ENCODE data around the gene USP15.
"Not testable (repeated sequence)": the region's sequence is repeated elsewhere in the genome, so short reads cannot be mapped to it uniquely, and the experiment has no call there.

USP15 gene

DNA sequence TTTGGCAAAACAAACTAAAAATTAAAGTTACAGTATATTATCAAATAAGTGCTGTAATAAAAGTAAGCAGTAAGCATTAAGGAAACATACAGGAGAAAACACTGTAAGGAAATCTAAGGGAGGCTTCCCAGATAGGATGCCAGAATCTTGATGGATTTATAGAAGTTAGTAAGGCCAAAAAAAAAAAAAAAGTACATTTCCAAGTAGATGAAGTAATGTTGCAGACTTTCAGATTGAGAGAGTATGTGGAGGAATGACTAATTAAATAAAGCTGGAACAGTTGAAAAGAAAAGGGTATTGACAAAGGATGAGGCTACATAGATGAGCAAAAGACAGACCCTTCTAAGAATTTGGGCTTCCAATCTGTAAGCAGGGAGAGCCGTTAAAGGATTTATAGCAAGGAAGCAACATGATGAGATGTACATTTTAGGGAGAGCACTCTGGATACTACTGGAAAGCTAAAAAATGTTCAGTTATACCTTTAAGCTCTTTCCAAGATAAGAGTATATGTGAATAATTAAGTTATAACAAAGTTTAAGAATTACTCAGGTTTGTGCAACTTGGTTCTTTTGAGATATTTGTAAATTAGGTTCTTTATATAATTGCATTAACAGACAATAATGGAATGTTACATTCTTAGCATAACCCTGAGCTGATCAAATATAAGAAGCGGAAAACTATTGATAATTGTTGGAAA lies 119.0 kb downstream of the USP15 start:
- DNase-seq: no peak

DNA sequence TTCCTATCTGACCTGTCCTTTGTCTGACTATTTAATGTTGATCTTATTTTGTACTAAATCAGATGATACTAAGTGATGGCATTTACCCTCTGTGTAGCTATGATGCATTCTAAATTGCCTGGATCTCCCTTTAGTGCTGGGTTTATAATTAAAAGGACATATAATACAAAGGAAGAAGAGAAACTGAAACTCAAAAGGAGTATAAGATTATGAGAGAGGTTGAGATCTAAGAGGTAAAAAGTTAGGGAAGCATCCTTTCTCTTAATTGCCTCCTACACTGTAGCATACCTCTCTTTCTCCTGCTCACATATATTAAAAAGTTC lies 119.5 kb downstream of the USP15 start:
- no peak for DNase-seq

DNA sequence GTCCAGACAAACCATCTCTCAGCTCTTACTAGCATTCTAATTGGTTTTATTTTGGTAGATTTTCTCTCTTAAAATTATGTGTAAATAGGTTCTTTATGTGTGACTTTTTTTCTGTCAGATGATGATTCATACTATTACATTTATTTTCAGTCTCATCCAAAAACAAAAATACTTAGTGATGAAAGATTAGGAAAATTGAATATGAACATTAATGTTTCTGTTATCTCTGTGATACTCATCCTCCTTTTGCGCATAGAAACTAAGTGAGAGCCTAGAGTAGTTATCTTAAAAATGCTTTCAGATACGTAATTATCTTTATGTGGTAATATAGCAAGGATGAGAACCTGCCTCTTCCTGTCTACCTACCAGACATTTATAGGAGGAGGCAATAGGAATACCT lies 122.3 kb downstream of the USP15 start:
- no peak for DNase-seq

DNA sequence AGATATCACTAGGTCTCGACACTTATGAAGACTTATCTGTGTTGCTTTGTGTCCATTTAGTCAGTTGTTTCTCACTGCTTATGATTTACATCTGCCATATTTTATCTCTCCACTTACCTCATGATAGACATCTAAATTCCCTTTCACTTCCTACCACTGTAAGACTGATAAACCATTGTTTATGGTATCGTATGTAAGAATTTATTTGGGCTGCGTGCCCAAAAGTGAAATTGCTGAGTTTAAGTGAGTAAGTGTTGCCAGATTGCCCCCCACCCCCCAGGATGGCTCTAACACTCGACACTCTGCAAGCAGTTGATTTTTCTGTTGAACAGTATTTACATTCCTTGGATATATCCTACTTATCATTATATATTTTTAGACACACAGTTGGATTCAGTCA lies 136.5 kb downstream of the USP15 start:
- DNase-seq: no peak

DNA sequence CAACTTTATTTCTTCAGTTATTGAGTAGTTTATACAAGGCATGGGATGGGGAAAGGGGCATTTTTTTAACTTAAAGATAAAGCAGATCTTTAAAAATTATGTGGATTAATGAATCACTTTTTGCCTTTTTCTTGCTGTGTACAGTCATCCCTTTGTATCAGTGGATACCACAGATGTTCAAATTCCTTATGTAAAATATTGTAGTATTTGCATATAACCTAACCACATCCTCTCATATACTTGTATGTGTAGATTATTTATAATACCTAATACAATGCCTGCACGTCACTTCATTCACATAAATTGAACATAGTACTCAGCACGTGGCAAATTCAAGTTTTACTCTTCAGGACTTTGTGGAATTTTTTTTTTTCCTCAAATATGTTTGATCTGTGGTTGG lies 139.9 kb downstream of the USP15 start:
- DNase-seq: no peak

DNA sequence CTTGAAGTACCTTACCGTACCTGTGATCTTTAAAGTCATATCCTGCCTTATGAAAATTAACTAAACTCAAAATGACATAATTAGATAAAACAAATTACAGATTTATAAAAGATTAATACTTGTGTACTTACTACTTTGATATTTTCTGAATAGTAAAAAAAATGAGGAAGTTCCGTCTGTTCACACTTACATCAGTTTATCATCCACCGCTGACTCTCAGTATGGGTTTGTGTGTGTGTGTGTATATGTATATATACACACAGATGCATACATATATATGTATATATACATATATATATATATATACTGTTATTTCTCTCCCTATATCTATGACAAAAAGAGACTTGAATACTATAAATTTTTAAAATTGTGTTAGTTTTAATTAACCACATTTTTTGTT lies 141.4 kb downstream of the USP15 start:
- no peak for DNase-seq

DNA sequence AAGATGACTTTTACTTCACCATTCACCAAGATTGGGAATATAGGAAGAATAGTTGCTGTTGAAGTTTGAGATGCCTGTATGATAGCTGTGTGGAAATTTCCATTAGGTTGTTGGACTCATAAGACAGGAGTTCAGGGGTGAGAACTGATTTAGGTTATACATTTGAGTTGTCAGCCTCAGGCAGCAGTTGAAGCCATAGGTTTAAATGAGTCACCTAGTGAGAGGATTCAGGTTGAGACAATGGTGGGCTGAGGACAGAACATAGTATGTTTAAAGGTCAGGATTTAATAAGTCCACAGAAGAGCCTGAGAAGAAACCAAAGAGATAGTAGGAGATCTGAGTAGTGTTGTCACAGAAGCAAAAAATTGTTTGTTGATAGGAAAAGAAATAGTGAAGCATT lies 142.8 kb downstream of the USP15 start:
- no peak for DNase-seq

DNA sequence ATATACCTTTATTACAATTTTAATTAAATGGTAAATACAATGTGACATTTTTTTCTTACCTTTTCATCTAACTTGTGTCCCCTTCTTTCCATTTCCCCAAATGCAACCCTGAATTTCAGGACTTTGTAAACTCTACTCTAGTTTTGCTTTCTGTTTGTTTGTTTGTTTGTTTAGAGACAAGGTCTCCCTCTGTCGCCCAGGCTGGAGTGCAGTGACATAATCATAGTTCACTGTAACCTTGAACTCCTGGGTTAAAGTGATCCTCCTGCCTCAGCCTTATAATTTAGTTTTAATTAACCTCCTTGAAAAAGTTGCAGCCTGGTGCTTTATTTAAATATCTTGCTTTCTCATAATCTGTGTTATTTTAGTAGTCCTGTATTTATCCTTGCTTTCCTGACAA lies 147.4 kb downstream of the USP15 start:
- DNase-seq: no peak

DNA sequence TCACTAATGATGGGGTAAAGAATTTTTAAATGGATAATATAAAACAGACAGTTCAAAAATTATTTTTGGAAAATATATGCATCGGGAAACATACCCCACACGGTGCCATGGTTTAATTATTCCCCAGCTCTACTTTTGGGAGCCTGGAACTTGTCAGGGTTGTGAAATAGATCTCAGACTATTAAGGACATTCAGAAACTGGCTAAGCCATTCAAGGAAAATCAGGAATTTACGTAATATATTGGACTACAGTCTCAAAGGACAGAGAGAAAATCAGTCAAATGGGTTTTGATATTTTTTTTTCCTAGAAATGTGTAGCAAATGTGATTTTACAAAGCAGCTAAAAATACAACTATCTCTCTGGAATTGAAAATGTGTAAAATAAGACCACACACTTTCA lies 148.9 kb downstream of the USP15 start:
- no peak for DNase-seq

DNA sequence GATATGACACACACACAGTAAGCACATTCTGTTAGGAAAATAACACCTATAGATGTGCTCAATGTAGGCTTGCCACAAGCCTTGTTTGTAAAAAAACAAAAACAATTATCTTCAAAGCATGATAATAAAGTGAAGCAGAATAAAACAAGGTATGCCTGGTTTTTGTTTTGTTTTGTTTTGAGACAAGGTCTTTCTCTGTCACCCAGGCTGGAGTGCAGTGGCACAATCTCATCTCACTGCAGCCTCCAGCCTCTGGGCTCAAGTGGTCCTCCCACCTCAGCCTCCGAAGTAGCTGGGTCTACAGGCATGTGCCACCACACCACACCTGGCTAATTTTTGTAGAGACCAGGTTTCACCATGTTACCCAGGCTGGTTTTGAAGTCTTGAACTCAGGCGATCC lies 154.0 kb downstream of the USP15 start:
- DNase-seq: no peak

DNA sequence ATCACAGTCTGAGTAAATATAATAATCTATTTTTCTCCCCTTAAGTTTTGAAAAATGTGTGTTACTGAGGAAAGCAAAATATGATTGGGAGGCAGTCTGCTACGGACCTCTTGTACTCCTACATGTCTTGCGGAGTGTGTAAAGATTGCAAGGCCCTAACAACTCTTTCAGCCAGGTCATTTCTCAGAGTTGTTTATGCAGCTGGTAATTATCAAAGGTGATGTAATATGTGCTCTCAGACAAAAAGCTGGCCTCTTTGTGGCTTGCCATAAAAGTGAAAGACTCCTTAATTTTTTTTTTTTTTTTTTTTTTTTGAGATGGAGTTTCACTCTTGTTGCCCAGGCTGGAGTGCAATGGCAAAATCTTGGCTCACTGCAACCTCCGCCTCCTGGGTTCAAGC lies 165.9 kb downstream of the USP15 start:
- DNase-seq: no peak

DNA sequence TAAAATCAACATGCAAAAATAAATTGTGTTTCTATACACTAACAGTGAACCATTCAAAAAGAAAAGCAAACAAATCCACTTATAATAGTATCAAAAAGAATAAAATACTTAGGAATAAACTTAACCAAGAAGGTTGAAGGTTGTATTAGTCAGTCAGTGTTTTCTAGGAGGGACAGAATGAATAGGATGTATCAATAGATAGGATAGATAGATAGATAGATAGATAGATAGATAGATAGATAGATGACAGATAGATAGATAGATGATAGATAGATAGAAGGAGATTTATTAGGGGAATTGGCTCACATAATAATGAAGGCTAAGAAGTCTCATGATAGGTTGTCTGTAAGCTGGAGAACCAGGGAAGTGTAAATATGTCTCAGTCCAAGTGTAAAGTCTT lies 169.3 kb downstream of the USP15 start:
- DNase-seq: no peak

DNA sequence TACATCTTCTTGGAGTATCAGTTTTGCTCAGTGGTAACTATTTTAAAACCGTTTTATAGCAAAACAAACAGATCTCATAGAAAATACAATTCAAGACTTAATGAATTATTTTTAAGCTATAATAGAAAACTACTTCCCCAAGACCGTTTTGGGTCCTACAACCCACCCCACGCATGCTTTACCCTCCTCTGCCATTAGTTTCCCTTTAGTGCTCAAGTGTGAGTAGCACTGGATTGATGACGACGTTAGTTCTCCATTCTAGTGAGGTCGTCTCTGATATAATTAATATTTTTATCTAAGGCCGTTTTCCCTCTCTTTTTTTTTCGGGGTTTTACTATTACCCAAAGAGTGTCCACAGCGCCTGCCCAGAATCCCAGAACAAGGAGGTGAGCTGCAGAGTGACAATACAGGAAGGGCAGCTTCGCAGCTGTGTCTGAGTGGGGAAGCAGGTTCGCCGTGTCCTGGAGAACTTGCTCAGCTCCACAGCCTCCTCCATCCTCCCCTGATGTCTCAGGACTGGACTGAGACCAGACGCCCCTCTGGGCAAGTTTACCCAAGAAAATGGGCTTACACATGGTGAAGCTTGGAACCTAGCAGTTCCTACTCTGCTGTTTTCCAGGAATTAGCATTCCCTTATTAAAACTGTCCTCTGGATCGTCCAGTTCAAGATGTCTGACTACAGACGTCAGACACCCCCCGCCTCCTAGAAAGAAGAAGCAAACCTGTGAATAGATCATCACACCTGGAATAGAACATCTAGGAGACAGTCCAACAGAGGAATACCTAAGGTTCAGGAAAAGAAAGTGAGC lies 174.5 kb downstream of the USP15 start:
- DNase-seq: no peak

DNA sequence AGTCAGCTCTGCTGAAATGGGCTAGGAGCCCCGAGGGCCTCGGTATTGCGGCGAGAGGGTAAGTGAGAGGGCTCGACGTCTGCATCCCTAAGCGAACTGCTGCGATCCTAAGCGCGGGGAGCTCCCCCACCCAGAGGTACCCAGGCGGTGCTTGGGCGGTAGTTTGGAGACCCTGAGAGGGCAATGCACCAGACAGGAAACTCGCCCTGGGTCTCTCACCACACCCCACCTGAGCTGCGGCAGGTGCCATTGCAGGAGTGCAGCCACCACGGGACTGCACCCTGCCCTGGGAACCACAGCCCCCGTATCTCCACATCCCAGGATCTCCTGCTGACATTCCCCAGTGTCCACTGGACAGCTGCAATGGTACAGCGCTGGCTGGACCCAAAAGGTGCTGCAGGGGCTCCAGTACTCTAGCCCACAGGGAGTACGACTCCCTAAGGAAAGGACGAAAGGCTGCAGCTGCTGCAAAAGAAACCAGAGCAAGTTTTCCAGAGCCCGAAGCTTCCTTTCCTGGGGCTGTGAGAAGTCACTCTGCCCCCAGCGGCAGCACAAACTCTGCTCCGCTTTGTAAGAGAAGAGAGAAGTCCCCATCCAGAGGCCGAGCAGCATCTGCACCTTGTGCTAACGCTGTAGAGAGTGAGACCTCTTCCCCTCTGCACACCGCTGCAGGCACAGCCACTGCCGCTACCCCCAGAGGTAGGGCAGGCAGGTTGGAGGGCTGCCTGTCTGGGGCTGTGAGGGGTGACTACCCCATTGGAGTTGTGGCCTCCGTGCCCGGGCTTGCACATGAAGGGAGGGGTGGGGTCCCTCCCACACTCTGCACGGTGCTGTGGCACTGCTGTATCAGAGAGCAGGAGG lies 175.3 kb downstream of the USP15 start:
- DNase-seq: peak; percentile 14 to 19

DNA sequence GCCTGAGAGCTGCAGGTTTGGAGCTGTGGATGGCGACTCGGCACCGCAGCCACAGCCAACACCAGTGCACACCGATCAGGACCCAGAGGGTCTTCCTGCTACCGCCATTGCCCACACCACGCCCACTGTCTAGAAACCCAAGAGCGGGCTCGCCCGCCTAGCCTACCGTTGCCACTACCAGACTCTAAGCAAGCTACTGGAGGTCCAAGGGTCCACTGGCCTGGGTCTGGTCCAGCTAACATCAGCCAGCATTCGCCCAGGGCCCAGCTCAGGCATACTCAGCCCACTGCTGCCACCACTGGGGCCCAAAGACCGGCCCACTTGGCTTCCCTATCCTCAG lies 175.9 kb downstream of the USP15 start:
- no peak for DNase-seq

DNA sequence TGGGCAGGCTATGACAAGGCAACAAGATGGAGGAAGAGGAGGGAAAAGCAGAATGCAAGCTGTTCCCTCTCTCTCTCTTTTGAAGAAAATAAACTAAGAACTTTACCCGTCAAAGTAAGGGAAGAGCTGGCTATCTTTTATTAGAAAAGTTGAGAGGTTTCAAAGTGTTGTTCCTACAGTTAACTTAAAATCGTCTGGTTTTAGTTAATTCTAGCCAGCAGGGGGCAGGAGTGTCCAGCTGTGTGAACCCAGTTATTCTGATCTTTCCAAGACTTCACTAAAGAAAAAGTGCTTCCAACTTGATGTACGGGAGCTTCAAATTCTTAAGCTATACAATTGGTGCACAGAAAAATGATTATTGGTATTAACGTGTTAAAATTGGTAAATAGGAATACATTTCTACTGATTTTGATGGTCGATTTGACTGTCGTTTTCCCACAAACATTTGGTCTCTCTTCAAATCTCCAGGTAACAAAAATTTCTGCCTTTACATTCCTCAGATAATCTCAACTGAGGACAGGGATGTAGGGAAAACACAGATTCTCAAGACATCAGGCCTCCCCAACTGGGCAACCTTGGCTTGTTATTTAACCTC lies 178.0 kb downstream of the USP15 start:
- DNase-seq: peak; percentile 34 to 37

DNA sequence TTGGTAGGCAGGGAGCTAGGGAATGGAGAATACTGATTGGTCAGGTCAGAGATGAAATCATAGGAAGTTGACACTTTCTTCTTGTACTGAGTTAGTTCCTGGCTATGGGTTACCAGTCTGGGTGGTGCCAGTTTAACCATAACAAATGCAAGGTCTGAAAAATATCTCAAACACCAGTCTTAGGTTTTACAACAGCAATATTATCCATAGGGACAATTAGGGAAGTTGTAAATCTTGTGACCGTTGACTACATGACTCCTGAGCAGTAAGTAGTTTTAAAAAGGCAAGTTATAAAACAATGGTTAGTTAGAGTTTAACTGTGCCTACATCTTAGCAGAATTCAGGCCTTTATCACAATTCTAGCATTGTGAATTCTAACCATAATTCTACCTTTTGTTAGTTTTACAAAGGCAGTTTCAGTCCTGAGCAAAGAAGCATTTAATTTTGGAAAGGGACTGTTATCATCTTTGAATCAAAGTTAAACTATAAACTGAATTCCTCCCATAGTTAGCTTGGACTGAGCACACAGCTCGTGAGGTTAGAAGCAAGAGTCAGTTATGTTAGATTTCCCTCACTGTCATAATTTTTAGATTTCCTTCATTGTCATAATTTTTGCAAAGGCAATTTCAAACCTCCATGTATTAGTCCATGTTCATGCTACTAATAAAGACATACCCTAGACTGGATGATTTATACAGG lies 186.7 kb downstream of the USP15 start:
- DNase-seq: no peak

DNA sequence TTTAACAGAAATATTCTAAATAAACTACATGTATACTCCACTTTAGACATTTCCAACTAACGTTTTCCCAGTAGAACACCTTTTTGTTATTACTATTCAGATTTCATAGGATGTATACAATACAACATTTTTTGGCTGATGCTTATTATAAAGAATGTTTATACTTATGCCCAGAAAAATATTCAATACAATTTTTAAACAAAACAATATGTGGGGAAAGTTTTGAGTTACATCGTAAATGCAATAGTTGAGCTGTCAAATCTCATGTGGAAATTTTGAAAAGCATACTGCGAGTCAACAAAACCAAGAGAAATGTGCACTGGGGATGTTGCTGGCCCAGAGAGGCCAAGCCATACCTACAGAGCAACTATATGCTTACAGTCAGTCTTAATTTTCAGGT lies 188.2 kb downstream of the USP15 start:
- DNase-seq: no peak

DNA sequence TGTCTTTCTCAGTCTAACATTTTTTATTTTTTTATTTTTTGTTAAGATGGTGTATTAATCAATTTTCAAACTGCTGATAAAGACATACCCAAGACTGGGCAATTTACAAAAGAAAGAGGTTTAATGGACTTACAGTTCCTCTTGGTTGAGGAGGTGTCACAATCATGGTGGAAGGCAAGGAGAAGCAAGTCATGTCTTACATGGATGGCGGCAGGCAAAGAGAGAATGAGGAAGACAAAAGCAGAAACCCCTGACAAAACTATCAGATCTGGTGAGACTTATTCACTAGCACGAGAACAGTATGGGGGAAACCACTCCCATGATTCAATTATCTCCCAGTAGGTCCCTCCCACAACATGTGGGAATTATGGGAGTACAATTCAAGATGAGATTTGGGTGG lies 195.2 kb downstream of the USP15 start:
- DNase-seq: not testable (repeated sequence)

DNA sequence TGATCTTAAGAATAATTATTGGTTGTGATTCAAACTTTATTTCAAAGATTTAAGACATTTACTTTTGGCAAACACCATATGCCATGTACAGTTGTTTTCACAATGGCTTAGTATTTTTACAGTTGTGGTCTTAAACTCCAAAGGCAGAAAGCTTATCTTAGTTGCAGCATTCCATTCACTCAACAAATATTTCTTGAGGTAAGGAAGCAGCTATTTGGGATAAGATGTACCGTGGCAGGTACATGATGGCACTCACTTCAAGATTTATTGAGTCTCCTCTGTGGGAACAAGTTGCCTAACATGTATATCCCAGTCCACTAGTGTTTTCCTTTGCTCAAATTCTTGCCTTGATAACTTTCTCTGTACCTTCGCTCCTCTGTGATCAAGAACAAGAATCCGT lies 198.4 kb downstream of the USP15 start:
- no peak for DNase-seq

DNA sequence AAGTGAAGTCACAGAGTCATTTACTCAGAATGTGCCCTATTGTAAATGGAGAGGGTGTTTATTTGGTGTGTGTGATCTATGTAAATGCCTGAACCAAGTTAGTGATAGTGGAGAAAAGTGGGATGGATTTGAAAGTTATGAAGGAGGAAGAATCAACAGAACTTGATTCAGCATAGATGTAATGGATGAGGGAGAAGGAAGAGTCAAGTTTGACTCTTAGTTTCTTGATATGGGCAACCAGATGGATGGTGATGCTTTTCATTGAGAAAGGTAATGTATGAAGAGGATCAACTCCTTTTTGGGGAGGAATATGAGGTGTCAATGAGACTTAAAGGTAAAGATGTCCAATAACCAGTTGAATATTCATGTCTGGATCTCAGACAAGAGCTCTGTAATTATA lies 199.8 kb downstream of the USP15 start:
- no peak for DNase-seq

DNA sequence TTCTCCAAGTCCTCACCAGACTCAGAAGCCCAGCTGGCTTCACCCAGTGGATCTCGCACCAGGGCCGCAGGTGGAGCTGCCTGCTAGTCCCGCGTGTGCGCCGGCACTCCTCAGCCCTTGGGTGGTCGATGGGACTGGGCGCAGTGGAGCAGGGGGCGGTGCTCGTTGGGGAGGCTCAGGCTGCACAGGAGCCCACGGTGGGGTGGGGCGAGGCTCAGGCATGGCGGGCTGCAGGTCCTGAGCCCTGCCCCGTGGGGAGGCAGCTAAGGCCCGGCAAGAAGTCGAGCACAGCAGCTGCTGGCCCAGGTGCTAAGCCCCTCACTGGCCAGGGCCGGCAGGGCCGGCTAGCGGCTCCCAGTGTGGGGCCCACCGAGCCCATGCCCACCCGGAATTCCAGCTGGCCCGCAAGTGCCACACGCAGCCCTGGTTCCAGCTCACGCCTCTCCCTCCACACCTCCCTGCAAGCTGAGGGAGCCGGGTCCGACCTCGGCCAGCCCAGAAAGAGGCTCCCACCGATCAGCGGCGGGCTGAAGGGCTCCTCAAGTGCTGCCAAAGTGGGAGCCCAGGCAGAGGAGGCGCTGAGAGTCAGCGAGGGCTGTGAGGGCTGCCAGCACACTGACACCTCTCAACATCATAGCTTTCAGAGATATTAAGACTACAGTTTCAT lies 201.1 kb downstream of the USP15 start:
- not testable (repeated sequence) for DNase-seq
